Endothelial cell of umbilical vein (primary cell): ENCODE data around the gene EPHA5. TPM values are rescaled to one million over a fixed set of nuclear protein-coding genes. Genes with fewer than 3 reads are reported as not detected.

ENCODE experiments used
- BruUV-seq: library from RNA; stranded (reverse); fragments of 400-500 nt; replicated peaks from 2 replicates; lab custom pipeline; 2021; lab: Mats Ljungman, UMichigan
- CTCF ChIA-PET: fragments of 300-600, 350-600 bp; sonication (Branson Sonifier 250); formaldehyde crosslinking; loops from one replicate; lab custom pipeline; 2021; ENCODE audit warnings: antibody characterized with exemption, inconsistent platforms; lab: Charles Lee
- POLR2A ChIA-PET: fragments of 300-600, 350-600 bp; sonication (Branson Sonifier 250); formaldehyde crosslinking; loops from one replicate; lab custom pipeline; 2021; ENCODE audit warnings: antibody characterized with exemption, inconsistent platforms; lab: Charles Lee
- DNase-seq: peaks from one replicate; pipeline ENCODE4 v3.0.0-alpha.2; 2011; ENCODE audit warnings: low read depth, low spot score
- FAIRE-seq: peaks from 2 replicates; lab custom pipeline; 2011; peaks lifted over from hg19 to GRCh38; lab: Jason Lieb, UNC
- H2AFZ ChIP-seq: 2 replicates; pipeline ENCODE4 v1.6.0; 2012; ENCODE audit warnings: low read depth, low read length, control low read depth, inconsistent platforms
- H3K27ac ChIP-seq: 2 replicates; pipeline ENCODE4 v1.5.1; 2011; ENCODE audit warnings: low read depth, mild to moderate bottlenecking, control low read depth, low read length, moderate library complexity; ENCODE audit not compliant: insufficient read depth
- H3K27me3 ChIP-seq, 2 experiments: 2 replicates each; pipeline versions ENCODE4 v1.6.0 to v1.6.1; 2011; ENCODE audit warnings: low read length in 2 of 2, mixed read lengths in 1 of 2; ENCODE audit not compliant: control insufficient read depth in 2 of 2, insufficient read depth in 2 of 2
- H3K36me3 ChIP-seq, 2 experiments: 2 replicates in 1 of 2; 3 replicates in 1 of 2; pipeline ENCODE4 v1.5.1; 2011; ENCODE audit warnings: low read length in 2 of 2, mild to moderate bottlenecking in 1 of 2, moderate library complexity in 1 of 2; ENCODE audit not compliant: control insufficient read depth in 2 of 2, insufficient read depth in 2 of 2; ENCODE audit errors: extremely low read depth in 1 of 2
- H3K4me1 ChIP-seq: 3 replicates; pipeline ENCODE4 v1.5.1; 2011; ENCODE audit warnings: mild to moderate bottlenecking, low read length; ENCODE audit not compliant: control insufficient read depth, insufficient read depth; ENCODE audit errors: extremely low read depth
- H3K4me2 ChIP-seq: 2 replicates; pipeline ENCODE4 v1.6.1; 2011; ENCODE audit warnings: low read length, control low read depth, mixed read lengths; ENCODE audit not compliant: insufficient read depth
- H3K4me3 ChIP-seq, 3 experiments: fragments of 200-600 bp in 1 of 3; sonication (generic), shearing (Covaris generic) in 1 of 3; replicated peaks in 1 of 3; 2 replicates each; pipeline ENCODE4 v1.5.1; 2011 to 2016; ENCODE audit warnings: control low read depth in 3 of 3, low read length in 3 of 3, mild to moderate bottlenecking in 2 of 3, inconsistent platforms in 1 of 3, low read depth in 1 of 3, moderate library complexity in 1 of 3; ENCODE audit not compliant: insufficient read depth in 1 of 3
- H3K79me2 ChIP-seq: 2 replicates; pipeline ENCODE4 v1.6.0; 2012; ENCODE audit warnings: low read length, inconsistent platforms; ENCODE audit not compliant: control insufficient read depth, insufficient read depth
- H3K9ac ChIP-seq: replicated peaks from 2 replicates; pipeline ENCODE3; 2011; ENCODE audit warnings: low read length, control low read depth; ENCODE audit not compliant: insufficient read depth; ENCODE audit errors: extremely low read depth
- H3K9me1 ChIP-seq: replicated peaks from 3 replicates; pipeline ENCODE4 v1.6.0; 2011; ENCODE audit warnings: mild to moderate bottlenecking, low read length; ENCODE audit not compliant: control insufficient read depth, insufficient read depth; ENCODE audit errors: extremely low read depth
- H3K9me3 ChIP-seq: replicated peaks from 2 replicates; pipeline ENCODE4 v1.5.1; 2012; ENCODE audit warnings: low read length, inconsistent platforms; ENCODE audit not compliant: control insufficient read depth, insufficient read depth
- H4K20me1 ChIP-seq: replicated peaks from 2 replicates; pipeline ENCODE3; 2011; ENCODE audit warnings: mild to moderate bottlenecking, low read length; ENCODE audit not compliant: control insufficient read depth, insufficient read depth; ENCODE audit errors: extremely low read depth
- EZH2 ChIP-seq: IDR thresholded peaks from 2 replicates; pipeline ENCODE4 v1.6.1; 2012; ENCODE audit warnings: borderline replicate concordance, low read depth, mild to moderate bottlenecking, moderate library complexity, low read length, inconsistent platforms; ENCODE audit not compliant: severe bottlenecking
- FOS ChIP-seq: IDR thresholded peaks from 2 replicates; pipeline ENCODE4 v1.6.1; 2011; ENCODE audit warnings: mild to moderate bottlenecking, low read length, moderate library complexity, borderline replicate concordance; ENCODE audit not compliant: insufficient read depth
- GATA2 ChIP-seq: IDR thresholded peaks from 2 replicates; pipeline ENCODE4 v1.7.0; 2011; ENCODE audit warnings: low read depth, mild to moderate bottlenecking, moderate library complexity, mixed read lengths, low read length; ENCODE audit not compliant: insufficient read length, insufficient read depth
- JUN ChIP-seq: IDR thresholded peaks from 2 replicates; pipeline ENCODE4 v1.6.1; 2011; ENCODE audit warnings: borderline replicate concordance, low read depth; ENCODE audit not compliant: insufficient read length, insufficient read depth
- MYC ChIP-seq: IDR thresholded peaks from one replicate; pipeline ENCODE4 v1.6.1; 2011; ENCODE audit warnings: mild to moderate bottlenecking, low read depth, low read length
- POLR2A ChIP-seq: IDR thresholded peaks from 2 replicates; pipeline ENCODE4 v1.6.1; 2012; ENCODE audit warnings: low read depth, mild to moderate bottlenecking, control low read depth, low read length
- POLR2AphosphoS5 ChIP-seq: IDR thresholded peaks from 2 replicates; pipeline ENCODE4 v1.6.1; 2012; ENCODE audit warnings: low read depth, mild to moderate bottlenecking, control low read depth, low read length, moderate library complexity; ENCODE audit not compliant: insufficient read depth
- dilution Hi-C: fragments of 300-500 bp; cut with MboI; formaldehyde crosslinking; loops from one replicate; pipeline ENCODE4 v1.15.0; 2019; ENCODE audit warnings: low sequenced_read_pairs; ENCODE audit not compliant: extremely low pct_ligation_motif_present
- intact Hi-C: fragments of 100-400 bp; cut with micrococcal nuclease; formaldehyde crosslinking; loops from one replicate; pipeline ENCODE4 v1.10.0; 2022
- polyA plus RNA-seq, 4 experiments: library from polyadenylated mRNA; depleted of rRNA in 3 of 4; stranded (reverse) in 3 of 4; unstranded in 1 of 4; fragments of >200 nt; gene quantifications; 2 replicates each; pipeline versions ENCODE4 v1.2.1 to v1.2.3, GENCODE V29; 2011 to 2012; ENCODE audit warnings: missing spikeins in 1 of 4
- total RNA-seq: library from RNA; stranded (reverse); gene quantifications from 2 replicates; pipeline ENCODE4 v1.2.3, GENCODE V29; 2021
- TF ChIP-seq, protein P1 (sequence below), 2 donors: IDR thresholded peaks; 1 replicate in 1 of 2; 2 replicates in 1 of 2; pipeline ENCODE4 v1.5.1; 2011; ENCODE audit warnings: low read length in 2 of 2, mild to moderate bottlenecking in 2 of 2, moderate library complexity in 2 of 2, control low read depth in 1 of 2, inconsistent platforms in 1 of 2, low read depth in 1 of 2; ENCODE audit not compliant: insufficient read depth in 1 of 2; ENCODE audit errors: extremely low read depth in 1 of 2
- TF ChIP-seq, protein P2 (sequence below): IDR thresholded peaks from 2 replicates; pipeline ENCODE4 v1.6.1; 2011; ENCODE audit not compliant: insufficient read depth, insufficient read length

The EPHA5 gene
- total and polyA plus RNA-seq, 2 donors (not counting 3 experiments of a cell fraction or from before 2014, with no cell fraction given), result 0.31 to 0.39 TPM

DNA sequence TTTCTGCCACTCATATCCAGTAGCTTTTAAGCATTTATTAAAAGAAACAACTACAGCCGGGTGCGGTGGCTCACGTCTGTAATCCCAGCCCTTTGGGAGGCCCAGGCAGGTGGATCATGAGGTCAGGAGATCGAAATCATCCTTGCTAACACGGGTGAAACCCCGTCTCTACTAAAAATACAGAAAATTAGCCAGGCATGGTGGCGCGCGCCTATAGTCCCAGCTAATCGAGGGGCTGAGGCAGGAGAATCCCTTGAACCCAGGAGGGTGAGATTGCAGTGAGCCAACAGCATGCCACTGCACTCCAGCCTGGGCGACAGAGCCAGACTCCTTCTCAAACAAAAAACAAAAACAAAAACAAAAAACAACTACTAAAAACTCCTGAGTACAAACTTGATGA is 119.8 kb downstream of the EPHA5 start:
- H3K4me1 ChIP-seq, result no peaks in the 10 kb centered on the region
- H3K36me3 ChIP-seq, result no peaks in the 10 kb centered on the region
- H2AFZ ChIP-seq, result no peak overlapping the region
- H3K9me1 ChIP-seq, result no peaks in the 10 kb centered on the region
- H4K20me1 ChIP-seq, result no peaks in the 10 kb centered on the region
- no peak for FAIRE-seq
- ChIA-PET CTCF (no interaction called here), POLR2A (no interaction called here)
- no TSS peak for BruUV-seq
- dilution Hi-C loops (no loop called here), intact Hi-C loops (no loop called here)
- H3K4me2 ChIP-seq, result no peak overlapping the region
- no peak overlapping the region for H3K9ac ChIP-seq
- no peaks in the 10 kb centered on the region for H3K27me3 ChIP-seq
- DNase-seq, result no peak
- TF ChIP-seq, protein P1, sequence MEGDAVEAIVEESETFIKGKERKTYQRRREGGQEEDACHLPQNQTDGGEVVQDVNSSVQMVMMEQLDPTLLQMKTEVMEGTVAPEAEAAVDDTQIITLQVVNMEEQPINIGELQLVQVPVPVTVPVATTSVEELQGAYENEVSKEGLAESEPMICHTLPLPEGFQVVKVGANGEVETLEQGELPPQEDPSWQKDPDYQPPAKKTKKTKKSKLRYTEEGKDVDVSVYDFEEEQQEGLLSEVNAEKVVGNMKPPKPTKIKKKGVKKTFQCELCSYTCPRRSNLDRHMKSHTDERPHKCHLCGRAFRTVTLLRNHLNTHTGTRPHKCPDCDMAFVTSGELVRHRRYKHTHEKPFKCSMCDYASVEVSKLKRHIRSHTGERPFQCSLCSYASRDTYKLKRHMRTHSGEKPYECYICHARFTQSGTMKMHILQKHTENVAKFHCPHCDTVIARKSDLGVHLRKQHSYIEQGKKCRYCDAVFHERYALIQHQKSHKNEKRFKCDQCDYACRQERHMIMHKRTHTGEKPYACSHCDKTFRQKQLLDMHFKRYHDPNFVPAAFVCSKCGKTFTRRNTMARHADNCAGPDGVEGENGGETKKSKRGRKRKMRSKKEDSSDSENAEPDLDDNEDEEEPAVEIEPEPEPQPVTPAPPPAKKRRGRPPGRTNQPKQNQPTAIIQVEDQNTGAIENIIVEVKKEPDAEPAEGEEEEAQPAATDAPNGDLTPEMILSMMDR (IDR thresholded peaks at IDR 0.05; ENCODE audit: extremely low read depth in 1 of 2, insufficient read depth in 1 of 2, low read depth in 1 of 2, low read length in 2 of 2), result no peak
- TF ChIP-seq POLR2A (no peak), GATA2 (no peak), FOS (no peak), EZH2 (no peak), JUN (no peak), POLR2AphosphoS5 (no peak), MYC (no peak)
- TF ChIP-seq, protein P2, sequence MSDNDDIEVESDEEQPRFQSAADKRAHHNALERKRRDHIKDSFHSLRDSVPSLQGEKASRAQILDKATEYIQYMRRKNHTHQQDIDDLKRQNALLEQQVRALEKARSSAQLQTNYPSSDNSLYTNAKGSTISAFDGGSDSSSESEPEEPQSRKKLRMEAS, result no peak
- H3K9me3 ChIP-seq, result no peaks in the 10 kb centered on the region
- no peak overlapping the region for H3K27ac ChIP-seq
- no peaks in the 10 kb centered on the region for H3K79me2 ChIP-seq
- H3K4me3 ChIP-seq, result no peak overlapping the region
